Stimulated activated CD4-positive, alpha-beta T cell treated with anti-CD3 and anti-CD28 coated beads, Interleukin-4, amount 100 ng/mL, for 4 hours (primary cell): ENCODE data around the gene GRIN2A.

Experiments
- DNase-seq, 2 experiments: peaks; one replicate each; pipeline ENCODE4 v3.0.0-alpha.2; 2020

Gene GRIN2A

GRCh38 chr16:10182222-10183053 is at the start of gene GRIN2A:
TSS of gene GRIN2A (minus strand) at chr16:10182428. CDS start at chr16:10180411, 2,017 bp downstream.
- DNase-seq = no peak

- no peak for DNase-seq
Observed at GRCh38 chr16:10231563-10231962, 49.3 kb upstream of the GRIN2A start.

GRCh38 chr16:10228779-10229178 is 46.6 kb upstream of the GRIN2A start:
- no peak for DNase-seq

GRCh38 chr16:10226987-10227306 is 44.7 kb upstream of the GRIN2A start:
- no peak for DNase-seq

- no peak for DNase-seq
Observed at GRCh38 chr16:10226141-10226986, 44.1 kb upstream of the GRIN2A start.

GRCh38 chr16:10225653-10226052 is 43.4 kb upstream of the GRIN2A start:
- no peak for DNase-seq

GRCh38 chr16:10224850-10225249 is 42.6 kb upstream of the GRIN2A start:
- DNase-seq = no peak

- DNase-seq = no peak
Observed at GRCh38 chr16:10220942-10221341, 38.7 kb upstream of the GRIN2A start.

GRCh38 chr16:10219742-10220141 is 37.5 kb upstream of the GRIN2A start:
- no peak for DNase-seq

- DNase-seq = no peak
Observed at GRCh38 chr16:10218490-10219206, 36.4 kb upstream of the GRIN2A start.

GRCh38 chr16:10213748-10214147 is 31.5 kb upstream of the GRIN2A start:
- no peak for DNase-seq

- no peak for DNase-seq
Observed at GRCh38 chr16:10210944-10211343, 28.7 kb upstream of the GRIN2A start.

- DNase-seq = no peak
Observed at GRCh38 chr16:10206865-10207264, 24.6 kb upstream of the GRIN2A start.

- DNase-seq = no peak
Observed at GRCh38 chr16:10206215-10206614, 24.0 kb upstream of the GRIN2A start.

GRCh38 chr16:10205688-10206087 is 23.5 kb upstream of the GRIN2A start:
- DNase-seq = no peak

GRCh38 chr16:10202649-10203048 is 20.4 kb upstream of the GRIN2A start:
- no peak for DNase-seq

- DNase-seq = no peak
Observed at GRCh38 chr16:10200637-10201586, 18.7 kb upstream of the GRIN2A start.

GRCh38 chr16:10196999-10197398 is 14.8 kb upstream of the GRIN2A start:
- no peak for DNase-seq

GRCh38 chr16:10191096-10191495 is 8.9 kb upstream of the GRIN2A start:
- DNase-seq = no peak

GRCh38 chr16:10189861-10190390 is 7.7 kb upstream of the GRIN2A start:
- no peak for DNase-seq

GRCh38 chr16:10188236-10188635 is 6.0 kb upstream of the GRIN2A start:
- no peak for DNase-seq
